IMR-90 (cell line): ENCODE measurements around the gene ELFN1. TPM values are rescaled to one million over a fixed set of nuclear protein-coding genes. Genes with fewer than 3 reads are reported as not detected.

Source experiments
- ATAC-seq: fragments of 200-7000 bp; cut with Tn5 transposase; 2 replicates; pipeline ENCODE4 v1.9.1; 2020; ENCODE audit warnings: low read depth, mild to moderate bottlenecking, moderate library complexity
- BruUV-seq: library from RNA; stranded (reverse); fragments of 400-500 nt; replicated peaks from 2 replicates; lab custom pipeline; 2021; lab: Mats Ljungman, UMichigan
- CTCF ChIA-PET: fragments of 300-600 bp; formaldehyde crosslinking; extraction: SDS; loops from one replicate; lab custom pipeline; 2021; ENCODE audit warnings: antibody characterized with exemption; lab: Yijun Ruan, JAX
- POLR2A ChIA-PET: fragments of 300-600 bp; sonication (Branson Sonifier 250); formaldehyde crosslinking; loops from one replicate; lab custom pipeline; 2022; ENCODE audit warnings: antibody characterized with exemption; ENCODE audit not compliant: unreplicated experiment; lab: Charles Lee
- DNase-seq: peaks from one replicate; pipeline ENCODE4 v3.0.0; 2013
- H2AFZ ChIP-seq: replicated peaks from 2 replicates; pipeline ENCODE3; 2013; ENCODE audit warnings: low read length, mild to moderate bottlenecking; ENCODE audit not compliant: poor library complexity
- H2AK5ac ChIP-seq: 2 replicates; pipeline ENCODE4 v1.6.1; 2013; ENCODE audit warnings: low read depth, low read length, inconsistent platforms
- H2AK9ac ChIP-seq: replicated peaks from 2 replicates; pipeline ENCODE3; 2013; ENCODE audit warnings: mild to moderate bottlenecking, low read depth, low read length, moderate library complexity; ENCODE audit not compliant: poor library complexity
- H2BK120ac ChIP-seq: 2 replicates; pipeline ENCODE4 v1.6.1; 2013; ENCODE audit warnings: low read depth, low read length, inconsistent platforms
- H2BK15ac ChIP-seq: 3 replicates; pipeline ENCODE4 v1.6.1; 2013; ENCODE audit warnings: low read depth, low read length, inconsistent platforms
- H2BK20ac ChIP-seq: 2 replicates; pipeline ENCODE4 v1.6.1; 2013; ENCODE audit warnings: low read depth, mild to moderate bottlenecking, inconsistent platforms, low read length, moderate library complexity
- H2BK5ac ChIP-seq: 2 replicates; pipeline ENCODE4 v1.6.1; 2013; ENCODE audit warnings: mild to moderate bottlenecking, low read depth, low read length, inconsistent platforms; ENCODE audit not compliant: poor library complexity, severe bottlenecking
- H3K14ac ChIP-seq: replicated peaks from 2 replicates; pipeline ENCODE4 v1.6.1; 2013; ENCODE audit warnings: low read depth, low read length, inconsistent platforms
- H3K18ac ChIP-seq: 2 replicates; pipeline ENCODE4 v1.6.1; 2013; ENCODE audit warnings: low read depth, low read length, control low read depth
- H3K23ac ChIP-seq: 2 replicates; pipeline ENCODE4 v1.6.1; 2013; ENCODE audit warnings: low read depth, low read length, inconsistent platforms
- H3K27ac ChIP-seq: 2 replicates; pipeline ENCODE4 v1.5.1; 2013; ENCODE audit warnings: mild to moderate bottlenecking, control low read depth, low read length; ENCODE audit not compliant: insufficient read depth
- H3K27me3 ChIP-seq: 2 replicates; pipeline ENCODE4 v1.6.1; 2013; ENCODE audit warnings: low read length; ENCODE audit not compliant: control insufficient read depth, insufficient read depth
- H3K36me3 ChIP-seq: 2 replicates; pipeline ENCODE4 v1.6.1; 2013; ENCODE audit warnings: low read length, mixed read lengths; ENCODE audit not compliant: control insufficient read depth, insufficient read depth
- H3K4ac ChIP-seq: 2 replicates; pipeline ENCODE4 v1.6.1; 2013; ENCODE audit warnings: low read depth, low read length, inconsistent platforms
- H3K4me1 ChIP-seq: 2 replicates; pipeline ENCODE4 v1.6.1; 2013; ENCODE audit warnings: low read length, mixed read lengths; ENCODE audit not compliant: control insufficient read depth, insufficient read depth
- H3K4me2 ChIP-seq: 2 replicates; pipeline ENCODE4 v1.6.1; 2013; ENCODE audit warnings: low read depth, mild to moderate bottlenecking, control low read depth, low read length, moderate library complexity
- H3K4me3 ChIP-seq: 2 replicates; pipeline ENCODE4 v1.5.1; 2013; ENCODE audit warnings: low read depth, mild to moderate bottlenecking, control low read depth, low read length, moderate library complexity; ENCODE audit not compliant: insufficient read depth
- H3K56ac ChIP-seq: 2 replicates; pipeline ENCODE4 v1.6.1; 2013; ENCODE audit warnings: low read length, inconsistent platforms; ENCODE audit not compliant: insufficient read depth; ENCODE audit errors: extremely low read depth
- H3K79me1 ChIP-seq, 2 experiments: 2 replicates each; pipeline ENCODE4 v1.6.1; 2013; ENCODE audit warnings: low read length in 2 of 2, inconsistent platforms in 1 of 2, low read depth in 1 of 2
- H3K9ac ChIP-seq: 2 replicates; pipeline ENCODE4 v1.6.1; 2013; ENCODE audit warnings: low read depth, low read length, control low read depth
- H3K9me1 ChIP-seq: 2 replicates; pipeline ENCODE4 v1.6.1; 2013; ENCODE audit warnings: low read length, inconsistent platforms; ENCODE audit not compliant: insufficient read depth
- H3K9me3 ChIP-seq: 2 replicates; pipeline ENCODE4 v1.6.1; 2013; ENCODE audit warnings: low read length; ENCODE audit not compliant: control insufficient read depth, insufficient read depth
- H4K20me1 ChIP-seq: 2 replicates; pipeline ENCODE4 v1.6.1; 2013; ENCODE audit warnings: low read length, inconsistent platforms; ENCODE audit not compliant: insufficient read depth
- H4K5ac ChIP-seq: 2 replicates; pipeline ENCODE4 v1.6.1; 2013; ENCODE audit warnings: mild to moderate bottlenecking, low read depth, low read length, control low read depth
- H4K8ac ChIP-seq, 2 experiments: 2 replicates each; pipeline ENCODE4 v1.6.1; 2013; ENCODE audit warnings: low read depth in 2 of 2, low read length in 2 of 2, control low read depth in 1 of 2, inconsistent platforms in 1 of 2
- H4K91ac ChIP-seq: 2 replicates; pipeline ENCODE4 v1.6.1; 2013; ENCODE audit warnings: low read depth, low read length, inconsistent platforms; ENCODE audit not compliant: insufficient read depth
- BHLHE40 ChIP-seq: fragments of 150-350 bp; IDR thresholded peaks from 2 replicates; pipeline ENCODE4 v1.6.1; 2016; ENCODE audit warnings: mild to moderate bottlenecking, low read depth, low read length
- CEBPB ChIP-seq: IDR thresholded peaks from 2 replicates; pipeline ENCODE4 v1.6.1; 2012; ENCODE audit warnings: low read depth, low read length, improper control_type of control experiment
- CHD1 ChIP-seq: IDR thresholded peaks from 2 replicates; pipeline ENCODE4 v1.6.1; 2012; ENCODE audit warnings: low read depth, low read length, improper control_type of control experiment
- FOS ChIP-seq: fragments of 150-350 bp; IDR thresholded peaks from 2 replicates; pipeline ENCODE4 v1.6.1; 2016; ENCODE audit warnings: low read depth, low read length
- MAFK ChIP-seq: IDR thresholded peaks from 2 replicates; pipeline ENCODE4 v1.6.1; 2012; ENCODE audit warnings: low read depth, low read length, improper control_type of control experiment
- MAZ ChIP-seq: IDR thresholded peaks from 2 replicates; pipeline ENCODE4 v1.6.1; 2012; ENCODE audit warnings: low read depth, mild to moderate bottlenecking, low read length, improper control_type of control experiment, moderate library complexity, borderline replicate concordance
- MXI1 ChIP-seq: IDR thresholded peaks from 2 replicates; pipeline ENCODE4 v1.6.1; 2012; ENCODE audit warnings: low read depth, mild to moderate bottlenecking, low read length, moderate library complexity, borderline replicate concordance
- NFE2L2 ChIP-seq: fragments of 150-350 bp; IDR thresholded peaks from 2 replicates; pipeline ENCODE4 v1.6.1; 2016; ENCODE audit warnings: low read depth, mild to moderate bottlenecking, low read length
- POLR2A ChIP-seq: IDR thresholded peaks from 2 replicates; pipeline ENCODE4 v1.6.1; 2012; ENCODE audit warnings: mild to moderate bottlenecking, low read depth, low read length
- RAD21 ChIP-seq: IDR thresholded peaks from 2 replicates; pipeline ENCODE4 v1.6.1; 2012; ENCODE audit warnings: low read length, improper control_type of control experiment
- RCOR1 ChIP-seq: IDR thresholded peaks from 2 replicates; pipeline ENCODE4 v1.6.1; 2012; ENCODE audit warnings: mild to moderate bottlenecking, low read length, improper control_type of control experiment; ENCODE audit not compliant: insufficient replicate concordance
- RFX5 ChIP-seq: IDR thresholded peaks from 2 replicates; pipeline ENCODE4 v1.8.0; 2012; ENCODE audit warnings: low read depth, mild to moderate bottlenecking, low read length, moderate library complexity
- SMC3 ChIP-seq: fragments of 150-350 bp; IDR thresholded peaks from 2 replicates; pipeline ENCODE4 v1.6.1; 2016; ENCODE audit warnings: low read depth, mild to moderate bottlenecking, antibody characterized with exemption, low read length, moderate library complexity
- WGBS, 2 experiments: methylation state at CpG; one replicate each; pipeline versions ENCODE4 v1.1.5 to v1.1.7; 2013; ENCODE audit warnings: missing lambda C conversion rate in 2 of 2; ENCODE audit not compliant: insufficient read length in 1 of 2; ENCODE audit errors: extremely low coverage in 2 of 2; 5-methylcytosine and 5-hydroxymethylcytosine counted together
- dilution Hi-C: fragments of 300-500 bp; cut with HindIII; formaldehyde crosslinking; loops from one replicate; pipeline ENCODE4 v1.14.3; 2018; ENCODE audit warnings: low sequenced_read_pairs; ENCODE audit not compliant: unreplicated experiment
- in situ Hi-C: fragments of 300-500 bp; cut with MboI; formaldehyde crosslinking; loops from 3 replicates; pipeline ENCODE4 v1.14.3; 2019; ENCODE audit warnings: low sequenced_read_pairs, inconsistent platforms, mixed read lengths
- intact Hi-C: fragments of 100-400 bp; cut with micrococcal nuclease; formaldehyde crosslinking; loops from 2 replicates; pipeline ENCODE4 v1.10.0; 2022
- polyA plus RNA-seq, 3 experiments: library from polyadenylated mRNA; depleted of rRNA; stranded (reverse); fragments of >200 nt; gene quantifications; 2 replicates each; pipeline ENCODE4 v1.2.3, GENCODE V29; 2012; ENCODE audit warnings: low replicate concordance in 1 of 3
- total RNA-seq: library from RNA; depleted of rRNA; stranded (reverse); fragments of >200 nt; gene quantifications from 2 replicates; pipeline ENCODE4 v1.2.3, GENCODE V29; 2012
- TF ChIP-seq, protein P1 (sequence below): fragments of 150-350 bp; IDR thresholded peaks from 2 replicates; pipeline ENCODE4 v1.6.1; 2016; ENCODE audit warnings: low read depth, mild to moderate bottlenecking, low read length, moderate library complexity, borderline replicate concordance
- TF ChIP-seq, protein P2 (sequence below): fragments of 150-350 bp; IDR thresholded peaks from 2 replicates; pipeline ENCODE4 v1.6.1; 2017; ENCODE audit warnings: mild to moderate bottlenecking, antibody characterized with exemption, low read length, low read depth
- TF ChIP-seq, protein P3 (sequence below): conservative IDR thresholded peaks from 2 replicates; pipeline ENCODE4 v1.5.1; 2012; ENCODE audit warnings: mild to moderate bottlenecking, low read depth, low read length, improper control_type of control experiment

ELFN1 gene
- total and polyA plus RNA-seq, 2 of the 4 experiments (the other 2 are of a cell fraction): 1.6 to 5.2 TPM

- Histone ChIP-seq H4K91ac (no peak overlapping the region), H4K8ac (no peak overlapping the region), H3K27ac (no peak overlapping the region), H3K4me1 (no peaks in the 10 kb centered on the region), H3K14ac (no peak overlapping the region), H3K9me1 (no peaks in the 10 kb centered on the region; the same call in 1 of the 2 replicates), H3K4me2 (no peak overlapping the region), H2BK15ac (no peak overlapping the region), H2BK20ac (no peak overlapping the region), H3K9me3 (no peaks in the 10 kb centered on the region), H4K5ac (no peak overlapping the region), H3K36me3 (no peaks in the 10 kb centered on the region), H3K9ac (no peak overlapping the region), H4K20me1 (no peaks in the 10 kb centered on the region), H2BK5ac (no peak overlapping the region), H3K4ac (no peak overlapping the region), H3K79me1 (no peaks in the 10 kb centered on the region), H2AK9ac (no peak overlapping the region), H3K56ac (no peak overlapping the region), H2BK120ac (no peak overlapping the region), H3K23ac (no peak overlapping the region), H3K27me3 (peaks cover 18% of the 10 kb centered on the region), H2AFZ (no peak overlapping the region), H2AK5ac (no peak overlapping the region), H3K18ac (no peak overlapping the region), H3K4me3 (no peak overlapping the region)
- intact Hi-C loops (no loop called here), dilution Hi-C loops (no loop called here), in situ Hi-C loops (loop anchor here (10.0 kb wide), 1 partner anchor 560 kb away; no protein-coding TSS in a partner anchor)
- ChIA-PET POLR2A (no interaction called here), CTCF (no interaction called here)
- ATAC-seq (no peak), DNase-seq (no peak)
- 84% methylated on average over 17 of the region's 32 CpGs; no CpG with 5 or more reads in 1 of the 2 experiments for WGBS, 2 experiments
- BruUV-seq: no TSS peak
- TF ChIP-seq, protein P1, sequence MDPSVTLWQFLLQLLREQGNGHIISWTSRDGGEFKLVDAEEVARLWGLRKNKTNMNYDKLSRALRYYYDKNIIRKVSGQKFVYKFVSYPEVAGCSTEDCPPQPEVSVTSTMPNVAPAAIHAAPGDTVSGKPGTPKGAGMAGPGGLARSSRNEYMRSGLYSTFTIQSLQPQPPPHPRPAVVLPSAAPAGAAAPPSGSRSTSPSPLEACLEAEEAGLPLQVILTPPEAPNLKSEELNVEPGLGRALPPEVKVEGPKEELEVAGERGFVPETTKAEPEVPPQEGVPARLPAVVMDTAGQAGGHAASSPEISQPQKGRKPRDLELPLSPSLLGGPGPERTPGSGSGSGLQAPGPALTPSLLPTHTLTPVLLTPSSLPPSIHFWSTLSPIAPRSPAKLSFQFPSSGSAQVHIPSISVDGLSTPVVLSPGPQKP: no peak
- TF ChIP-seq POLR2A (no peak), RFX5 (no peak), MAFK (no peak), CEBPB (no peak), NFE2L2 (no peak), FOS (no peak), RCOR1 (no peak), SMC3 (no peak), MAZ (no peak), CHD1 (no peak), RAD21 (no peak), MXI1 (no peak), BHLHE40 (no peak)
- TF ChIP-seq, protein P2, sequence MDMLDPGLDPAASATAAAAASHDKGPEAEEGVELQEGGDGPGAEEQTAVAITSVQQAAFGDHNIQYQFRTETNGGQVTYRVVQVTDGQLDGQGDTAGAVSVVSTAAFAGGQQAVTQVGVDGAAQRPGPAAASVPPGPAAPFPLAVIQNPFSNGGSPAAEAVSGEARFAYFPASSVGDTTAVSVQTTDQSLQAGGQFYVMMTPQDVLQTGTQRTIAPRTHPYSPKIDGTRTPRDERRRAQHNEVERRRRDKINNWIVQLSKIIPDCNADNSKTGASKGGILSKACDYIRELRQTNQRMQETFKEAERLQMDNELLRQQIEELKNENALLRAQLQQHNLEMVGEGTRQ: no peak
- TF ChIP-seq, protein P3, sequence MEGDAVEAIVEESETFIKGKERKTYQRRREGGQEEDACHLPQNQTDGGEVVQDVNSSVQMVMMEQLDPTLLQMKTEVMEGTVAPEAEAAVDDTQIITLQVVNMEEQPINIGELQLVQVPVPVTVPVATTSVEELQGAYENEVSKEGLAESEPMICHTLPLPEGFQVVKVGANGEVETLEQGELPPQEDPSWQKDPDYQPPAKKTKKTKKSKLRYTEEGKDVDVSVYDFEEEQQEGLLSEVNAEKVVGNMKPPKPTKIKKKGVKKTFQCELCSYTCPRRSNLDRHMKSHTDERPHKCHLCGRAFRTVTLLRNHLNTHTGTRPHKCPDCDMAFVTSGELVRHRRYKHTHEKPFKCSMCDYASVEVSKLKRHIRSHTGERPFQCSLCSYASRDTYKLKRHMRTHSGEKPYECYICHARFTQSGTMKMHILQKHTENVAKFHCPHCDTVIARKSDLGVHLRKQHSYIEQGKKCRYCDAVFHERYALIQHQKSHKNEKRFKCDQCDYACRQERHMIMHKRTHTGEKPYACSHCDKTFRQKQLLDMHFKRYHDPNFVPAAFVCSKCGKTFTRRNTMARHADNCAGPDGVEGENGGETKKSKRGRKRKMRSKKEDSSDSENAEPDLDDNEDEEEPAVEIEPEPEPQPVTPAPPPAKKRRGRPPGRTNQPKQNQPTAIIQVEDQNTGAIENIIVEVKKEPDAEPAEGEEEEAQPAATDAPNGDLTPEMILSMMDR: no peak
Measured at GRCh38 chr7:1654738-1655475, 15.2 kb upstream of the ELFN1 start.
